ENCODE results near the gene CRB2.

GRCh38 chr9:123369296-123369695 is 13.3 kb downstream of the CRB2 start:
- TF ChIP-seq POLR2AphosphoS5 (IDR thresholded peaks at IDR 0.05; ENCODE audit: borderline replicate concordance, low read depth, low read length), result no peak
- no peak for TF ChIP-seq EZH2 (IDR thresholded peaks at IDR 0.05)
- no peak for TF ChIP-seq FOXP2 (optimal IDR thresholded peaks at IDR 0.05; ENCODE audit: control extremely low read depth, extremely low read length, insufficient read depth)
